ENCODE results near the gene ALOX5. TPM values are rescaled to one million over a fixed set of nuclear protein-coding genes. Genes with fewer than 3 reads are reported as not detected.

The ALOX5 gene
- total RNA-seq, 1 experiment from 2014 or later = not detected

- DNase-seq (ENCODE audit: low read depth) = no peak
Observed at GRCh38 chr10:45443101-45444009, 69.3 kb downstream of the ALOX5 start.

GRCh38 chr10:45444022-45444421 lies 70.0 kb downstream of the ALOX5 start:
- no peak for DNase-seq (ENCODE audit: low read depth)

- no peak for DNase-seq (ENCODE audit: low read depth)
Observed at GRCh38 chr10:45444976-45445898, 71.2 kb downstream of the ALOX5 start.

GRCh38 chr10:45446858-45447257 lies 72.8 kb downstream of the ALOX5 start:
- no peak for DNase-seq (ENCODE audit: low read depth)

GRCh38 chr10:45447416-45447815 lies 73.4 kb downstream of the ALOX5 start:
- DNase-seq (ENCODE audit: low read depth) = no peak

- DNase-seq (ENCODE audit: low read depth) = no peak
Observed at GRCh38 chr10:45450866-45451265, 76.8 kb downstream of the ALOX5 start.

GRCh38 chr10:45451407-45451806 lies 77.4 kb downstream of the ALOX5 start:
- no peak for DNase-seq (ENCODE audit: low read depth)

GRCh38 chr10:45452268-45452667 lies 78.3 kb downstream of the ALOX5 start:
- no peak for DNase-seq (ENCODE audit: low read depth)

GRCh38 chr10:45452743-45453452 lies 78.9 kb downstream of the ALOX5 start:
- no peak for DNase-seq (ENCODE audit: low read depth)

GRCh38 chr10:45453639-45454255 lies 79.7 kb downstream of the ALOX5 start:
- DNase-seq (ENCODE audit: low read depth) = no peak

GRCh38 chr10:45454262-45454661 lies 80.2 kb downstream of the ALOX5 start:
- DNase-seq (ENCODE audit: low read depth) = no peak

- DNase-seq (ENCODE audit: low read depth) = no peak
Observed at GRCh38 chr10:45454859-45455258, 80.8 kb downstream of the ALOX5 start.

- no peak for DNase-seq (ENCODE audit: low read depth)
Observed at GRCh38 chr10:45456233-45456632, 82.2 kb downstream of the ALOX5 start.

- no peak for DNase-seq (ENCODE audit: low read depth)
Observed at GRCh38 chr10:45456822-45457221, 82.8 kb downstream of the ALOX5 start.

- no peak for DNase-seq (ENCODE audit: low read depth)
Observed at GRCh38 chr10:45457487-45457886, 83.5 kb downstream of the ALOX5 start.

- DNase-seq (ENCODE audit: low read depth) = no peak
Observed at GRCh38 chr10:45460235-45460878, 86.3 kb downstream of the ALOX5 start.

- no peak for DNase-seq (ENCODE audit: low read depth)
Observed at GRCh38 chr10:45461034-45461433, 87.0 kb downstream of the ALOX5 start.

GRCh38 chr10:45463244-45464116 lies 89.5 kb downstream of the ALOX5 start:
- DNase-seq (ENCODE audit: low read depth) = no peak

GRCh38 chr10:45464958-45465567 lies 91.0 kb downstream of the ALOX5 start:
- DNase-seq (ENCODE audit: low read depth) = peak; percentile 61
